Hematopoietic multipotent progenitor cell (in vitro differentiated cells): ENCODE data around the gene SFXN4. TPM values are rescaled to one million over a fixed set of nuclear protein-coding genes. Genes with fewer than 3 reads are reported as not detected.
A peak's percentile ranks its signal among the peaks of the same experiment; 100 is the strongest.
"Not testable (repeated sequence)": the region's sequence is repeated elsewhere in the genome, so short reads cannot be mapped to it uniquely, and the experiment has no call there.

Experiments
- DNase-seq, 3 donors: peaks; one replicate each; pipeline ENCODE4 v3.0.0-alpha.2; 2011 to 2015; ENCODE audit warnings: low read depth in 2 of 3, low spot score in 2 of 3
- total RNA-seq: library from RNA; depleted of rRNA; stranded (reverse); fragments of >200 nt; gene quantifications from one replicate; pipeline ENCODE4 v1.2.3, GENCODE V29; 2012

SFXN4 gene
- total RNA-seq, 1 donor = 16.2 TPM

DNA sequence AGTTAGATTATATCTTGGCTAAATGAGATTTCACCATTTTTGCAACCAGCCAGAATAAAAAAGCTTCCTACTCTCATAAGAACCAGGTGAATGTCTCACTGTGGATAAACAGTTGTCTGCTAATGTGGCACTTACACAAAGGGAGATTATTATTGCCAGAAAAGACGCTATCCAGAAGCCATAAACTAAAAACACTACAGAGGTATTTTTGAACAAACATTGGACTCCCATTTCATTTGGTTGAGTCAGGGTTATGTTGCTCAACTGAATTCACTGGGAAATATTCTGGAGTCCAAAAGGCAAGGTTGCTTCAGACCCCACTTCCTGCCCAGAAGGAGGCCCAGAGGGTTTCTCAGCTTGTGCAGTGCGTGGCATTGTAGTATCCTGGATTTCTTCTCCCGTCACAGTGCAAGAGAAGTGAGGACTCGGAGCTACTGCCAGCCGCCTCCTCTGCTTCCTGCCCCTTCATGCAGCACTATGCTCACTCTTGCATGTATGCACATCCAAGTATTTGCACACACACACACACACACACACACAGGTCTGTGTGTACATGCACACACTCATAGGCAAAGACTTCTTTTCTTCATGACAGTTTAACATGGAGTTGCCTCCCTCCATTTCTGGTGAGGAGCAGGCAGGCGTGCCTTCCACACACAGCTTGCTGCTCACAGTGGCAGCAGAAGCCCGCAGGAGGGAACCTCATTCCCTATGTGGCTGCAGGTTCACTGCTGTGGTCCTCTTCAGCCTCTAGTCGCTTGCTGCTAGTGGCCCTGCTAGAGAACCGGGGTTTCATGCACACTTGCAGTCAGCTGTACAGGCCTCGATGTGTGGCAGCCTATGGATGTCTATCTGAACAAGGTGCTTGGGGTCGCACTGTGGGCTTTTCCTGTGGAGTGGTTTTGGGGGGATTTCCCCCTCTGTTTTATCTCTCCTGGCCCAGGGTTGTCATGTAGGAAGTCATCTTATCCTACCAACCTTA, 51.5 kb downstream of the SFXN4 start:
- DNase-seq = peak in 2 of 3 donors; percentile 75 to 90

DNA sequence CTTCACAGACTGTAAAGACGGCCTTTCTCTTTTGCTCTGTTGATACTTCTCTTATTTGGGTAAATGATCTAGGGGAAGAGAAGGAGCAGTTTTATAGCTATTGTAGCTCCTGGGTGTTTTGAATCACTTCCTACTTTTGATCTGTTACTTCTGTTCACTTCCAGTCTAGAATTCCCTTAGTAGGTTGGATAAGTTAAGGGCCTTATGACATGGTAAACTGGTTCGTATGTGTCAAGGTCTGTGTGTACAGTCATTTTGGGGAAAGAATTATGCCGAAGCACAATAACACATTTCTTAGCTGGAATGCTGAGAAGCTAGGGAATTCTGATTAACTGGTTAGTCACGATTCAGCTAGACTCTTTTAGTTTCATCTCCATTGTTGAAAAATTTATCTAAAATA, 53.5 kb downstream of the SFXN4 start:
- DNase-seq = no peak

- not testable (repeated sequence) for DNase-seq
Observed at GRCh38 chr10:119107771-119108170, 57.7 kb downstream of the SFXN4 start.

GRCh38 chr10:119107106-119107505, 58.4 kb downstream of the SFXN4 start:
- DNase-seq = not testable (repeated sequence)

DNA sequence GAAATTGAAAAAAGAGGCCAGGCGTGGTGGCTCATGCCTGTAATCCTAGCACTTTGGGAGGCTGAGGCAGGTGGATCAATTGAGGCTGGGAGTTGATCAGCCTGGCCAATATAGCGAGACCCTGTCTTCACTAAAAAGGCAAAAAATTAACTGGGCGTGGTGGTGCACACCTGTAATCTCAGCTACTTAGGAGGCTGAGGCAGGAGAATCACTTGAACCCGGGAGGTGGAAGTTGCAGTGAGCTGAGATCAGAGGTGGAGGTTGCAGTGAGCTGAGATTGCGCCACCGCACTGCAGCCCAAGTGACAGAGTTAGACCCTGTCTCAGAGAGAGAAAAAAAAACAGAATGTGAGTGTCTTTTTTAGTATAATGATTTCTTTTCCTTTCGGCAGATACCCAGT, 59.6 kb downstream of the SFXN4 start:
- not testable (repeated sequence) for DNase-seq

DNA sequence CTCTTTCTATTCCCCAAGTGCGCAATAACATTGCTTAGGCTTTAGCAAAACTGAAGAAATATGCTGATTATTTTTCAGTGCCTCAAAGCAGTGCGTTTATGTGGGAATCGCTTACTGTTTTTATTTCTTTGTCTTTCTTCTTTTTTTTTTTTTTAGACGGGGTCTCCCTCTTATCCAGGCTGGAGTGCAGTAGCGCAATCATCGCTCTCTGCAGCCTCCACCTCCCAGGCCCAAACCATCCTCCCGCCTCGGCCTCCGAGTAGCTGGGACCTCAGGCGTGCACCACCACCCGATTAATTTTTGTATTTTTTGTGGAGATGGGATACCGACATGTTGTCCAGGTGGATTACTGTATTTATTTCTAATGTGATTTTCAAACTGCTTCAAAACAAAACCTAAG, 60.4 kb downstream of the SFXN4 start:
- DNase-seq = no peak

GRCh38 chr10:119104654-119105015, 60.9 kb downstream of the SFXN4 start:
- DNase-seq = no peak

DNA sequence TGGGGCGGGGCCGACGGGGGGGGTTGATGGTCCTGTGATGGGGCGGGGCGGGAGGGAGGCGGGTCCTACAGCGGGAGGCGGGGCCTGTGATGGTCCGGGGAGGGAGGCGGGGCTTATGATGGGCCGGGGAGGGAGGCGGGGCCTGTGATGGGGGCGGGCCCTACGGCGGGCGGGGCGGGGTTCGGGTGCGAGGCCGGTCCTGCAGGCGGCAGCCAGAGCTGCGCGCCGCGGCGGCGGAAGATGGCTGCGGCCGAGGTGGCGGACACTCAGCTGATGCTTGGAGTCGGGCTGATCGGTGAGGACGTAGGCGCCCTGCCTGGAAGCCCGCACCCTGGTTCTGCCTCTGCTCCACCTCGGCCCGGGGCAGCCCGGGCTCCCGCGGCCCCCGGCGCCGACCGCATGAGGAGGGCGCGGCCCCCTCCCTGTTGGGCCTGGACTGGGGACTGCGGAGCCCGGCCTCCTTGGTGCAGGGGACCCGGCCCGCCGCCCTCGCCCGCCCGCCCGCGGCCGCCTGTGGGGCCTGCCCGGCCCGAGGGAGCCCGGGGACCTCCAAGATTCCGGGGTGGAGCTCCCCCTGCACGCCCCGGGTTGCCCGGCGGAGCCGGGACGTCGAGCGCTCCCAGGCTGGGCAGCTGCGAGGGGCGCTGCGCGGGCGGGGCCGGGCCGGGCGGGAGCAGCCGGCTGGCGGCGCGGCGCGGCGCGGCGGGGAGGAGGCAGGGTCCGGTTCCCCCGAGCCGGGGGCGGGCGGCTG, 61.4 kb downstream of the SFXN4 start, which contains the start of gene DENND10:
Gene DENND10, plus strand, starts transcription at position 211 of the 751 bp plus-strand sequence. Its CDS starts 30 bp downstream, at position 241.
- peak; percentile 63 to 79 (median 74) for DNase-seq

- no peak for DNase-seq
Observed at GRCh38 chr10:119103241-119103902, 62.1 kb downstream of the SFXN4 start.

DNA sequence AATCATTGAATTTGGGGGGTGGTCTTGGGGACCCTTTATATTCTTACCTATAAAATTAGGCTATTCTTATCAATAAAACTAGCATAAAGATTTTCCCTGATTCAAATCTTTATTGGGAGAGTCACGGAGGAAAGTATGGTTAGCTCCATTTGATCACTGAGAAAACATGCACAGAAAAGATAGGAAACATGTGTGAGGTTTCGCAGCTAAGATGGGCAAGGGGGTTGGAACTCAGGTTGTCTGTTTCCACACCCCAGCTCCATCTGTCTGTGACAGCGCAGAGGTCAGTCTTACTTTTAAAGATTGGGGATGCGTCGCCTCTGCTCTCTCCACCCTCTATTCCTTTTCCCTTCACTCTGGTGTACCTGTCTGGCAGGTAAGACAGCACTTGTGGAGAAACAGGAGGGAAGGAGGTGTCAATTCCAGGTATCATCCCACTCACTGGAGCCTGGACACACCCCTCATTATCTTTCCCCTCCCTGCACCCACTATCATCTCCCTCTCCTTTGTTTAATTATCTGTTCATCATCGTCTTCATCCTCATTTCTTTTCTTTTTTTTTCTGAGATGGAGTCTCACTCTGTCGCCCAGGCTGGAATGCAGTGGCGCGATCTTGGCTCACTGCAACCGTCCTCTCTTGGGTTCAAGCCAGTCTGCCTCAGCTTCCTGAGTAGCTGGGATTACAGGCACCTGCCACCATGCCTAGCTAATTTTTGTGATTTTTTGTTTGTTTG, 64.0 kb downstream of the SFXN4 start:
- no peak for DNase-seq

GRCh38 chr10:119100434-119101238, 64.9 kb downstream of the SFXN4 start:
- DNase-seq = no peak

DNA sequence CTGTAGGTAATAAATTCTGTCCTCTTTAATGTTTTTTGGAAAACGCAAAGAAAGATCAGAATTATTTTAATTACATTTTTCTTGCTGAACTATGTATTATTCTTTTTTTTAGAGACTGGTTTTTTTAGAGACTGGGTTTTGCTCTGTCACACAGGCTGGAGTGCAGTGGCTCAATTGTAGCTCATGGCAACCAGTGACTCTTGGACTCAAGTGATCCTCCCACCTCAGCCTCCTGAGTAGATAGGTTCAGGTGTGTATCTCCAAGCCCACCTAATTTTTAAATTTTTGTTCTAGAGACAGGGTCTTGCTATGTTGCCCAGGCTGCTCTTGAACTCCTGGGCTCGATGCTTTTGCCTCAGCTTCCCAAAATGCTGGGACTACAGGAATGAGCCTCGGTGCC, 66.9 kb downstream of the SFXN4 start:
- no peak for DNase-seq

- not testable (repeated sequence) for DNase-seq
Observed at GRCh38 chr10:119096641-119097415, 68.7 kb downstream of the SFXN4 start.

DNA sequence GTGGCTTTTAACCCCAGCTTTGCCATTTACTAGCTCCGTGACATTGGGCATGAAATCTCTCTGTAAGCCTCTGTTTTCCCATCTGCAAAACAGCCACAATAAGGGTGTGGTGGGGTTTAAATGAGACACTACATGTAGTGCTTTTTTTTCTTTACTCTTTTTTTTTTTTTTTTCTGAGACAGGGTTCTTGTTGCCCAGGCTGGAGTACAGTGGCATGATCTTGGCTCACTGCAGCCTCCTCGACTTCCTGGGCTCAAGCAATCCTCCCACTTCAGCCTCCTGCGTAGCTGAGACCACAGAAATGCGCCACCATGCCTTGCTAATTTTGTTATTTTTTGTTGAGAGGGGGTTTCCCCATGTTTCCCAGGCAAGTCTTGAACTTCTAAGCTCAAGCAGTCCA, 69.9 kb downstream of the SFXN4 start:
- no peak for DNase-seq

GRCh38 chr10:119090968-119091367, 74.5 kb downstream of the SFXN4 start:
- peak; percentile 54 to 72 (median 69) for DNase-seq
